H7 (cell line): ENCODE data around the gene LEFTY1. TPM values are rescaled to one million over a fixed set of nuclear protein-coding genes. Genes with fewer than 3 reads are reported as not detected.
A peak's percentile ranks its signal among the peaks of the same experiment; 100 is the strongest.
"Not testable (repeated sequence)": the region's sequence is repeated elsewhere in the genome, so short reads cannot be mapped to it uniquely, and the experiment has no call there.

Experiments
- DNase-seq: peaks from one replicate; pipeline ENCODE4 v3.0.0; 2012
- H3K27me3 ChIP-seq: 2 replicates; pipeline ENCODE4 v1.6.0; 2011; ENCODE audit warnings: mild to moderate bottlenecking, low read length; ENCODE audit not compliant: control insufficient read depth, insufficient read depth
- H3K36me3 ChIP-seq: replicated peaks from 2 replicates; pipeline ENCODE4 v1.5.1; 2011; ENCODE audit warnings: low read length; ENCODE audit not compliant: control insufficient read depth, insufficient read depth
- H3K4me3 ChIP-seq: 2 replicates; pipeline ENCODE4 v1.5.1; 2011; ENCODE audit warnings: low read depth, mild to moderate bottlenecking, control low read depth, low read length, moderate library complexity; ENCODE audit not compliant: insufficient read depth
- total RNA-seq: library from RNA; depleted of rRNA; stranded (reverse); fragments of >200 nt; shearing (Covaris generic); gene quantifications from 2 replicates; pipeline ENCODE4 v1.2.3, GENCODE V29; 2014; rRNA removed

LEFTY1 gene
- 2,746 and 3,860 TPM in 2 replicates for total RNA-seq

- Histone ChIP-seq H3K36me3 (peaks cover 11% of the 10 kb centered on the region), H3K27me3 (no peaks in the 10 kb centered on the region), H3K4me3 (peak within 1 kb of the TSS; percentile 99)
- peak; percentile 68 for DNase-seq
Observed at GRCh38 chr1:225888898-225889601, at the start of gene LEFTY1. Gene LEFTY1 (minus strand): TSS chr1:225889146. CDS start chr1:225889066, 80 bp downstream.

- no peak for DNase-seq
- Histone ChIP-seq H3K36me3 (peaks cover 5% of the 10 kb centered on the region), H3K4me3 (no peak overlapping the region), H3K27me3 (no peaks in the 10 kb centered on the region)
Observed at GRCh38 chr1:225937048-225937968, 48.4 kb upstream of the LEFTY1 start.

- Histone ChIP-seq H3K36me3 (peaks cover 5% of the 10 kb centered on the region), H3K4me3 (no peak overlapping the region), H3K27me3 (no peaks in the 10 kb centered on the region)
- DNase-seq: no peak
Observed at GRCh38 chr1:225936523-225936922, 47.6 kb upstream of the LEFTY1 start.

GRCh38 chr1:225936086-225936485 is 47.1 kb upstream of the LEFTY1 start:
- H3K27me3 ChIP-seq, H3K4me3 ChIP-seq, H3K36me3 ChIP-seq, DNase-seq: not testable (repeated sequence)

GRCh38 chr1:225934711-225935110 is 45.8 kb upstream of the LEFTY1 start:
- H3K4me3 ChIP-seq: no peak overlapping the region
- DNase-seq: no peak
- peaks cover 5% of the 10 kb centered on the region for H3K36me3 ChIP-seq
- H3K27me3 ChIP-seq: no peaks in the 10 kb centered on the region

- H3K4me3 ChIP-seq: no peak overlapping the region
- no peaks in the 10 kb centered on the region for H3K27me3 ChIP-seq
- no peak for DNase-seq
- H3K36me3 ChIP-seq: peaks cover 5% of the 10 kb centered on the region
Observed at GRCh38 chr1:225933072-225933471, 44.1 kb upstream of the LEFTY1 start.

GRCh38 chr1:225931270-225932136 is 42.6 kb upstream of the LEFTY1 start:
- Histone ChIP-seq H3K27me3 (no peaks in the 10 kb centered on the region), H3K36me3 (no peaks in the 10 kb centered on the region), H3K4me3 (no peak overlapping the region)
- DNase-seq: no peak

- Histone ChIP-seq H3K4me3 (no peak overlapping the region), H3K36me3 (no peaks in the 10 kb centered on the region), H3K27me3 (no peaks in the 10 kb centered on the region)
- no peak for DNase-seq
Observed at GRCh38 chr1:225930566-225930965, 41.6 kb upstream of the LEFTY1 start.

GRCh38 chr1:225929462-225929861 is 40.5 kb upstream of the LEFTY1 start:
- not testable (repeated sequence) for H3K36me3 ChIP-seq, H3K27me3 ChIP-seq, DNase-seq, H3K4me3 ChIP-seq

- Histone ChIP-seq H3K36me3 (no peaks in the 10 kb centered on the region), H3K4me3 (no peak overlapping the region), H3K27me3 (no peaks in the 10 kb centered on the region)
- DNase-seq: no peak
Observed at GRCh38 chr1:225928186-225929175, 39.5 kb upstream of the LEFTY1 start.

GRCh38 chr1:225926551-225927113 is 37.7 kb upstream of the LEFTY1 start:
- Histone ChIP-seq H3K36me3 (peaks cover 13% of the 10 kb centered on the region), H3K4me3 (no peak overlapping the region), H3K27me3 (no peaks in the 10 kb centered on the region)
- DNase-seq: peak; percentile 34

GRCh38 chr1:225923692-225924555 is 35.0 kb upstream of the LEFTY1 start, which contains the start of gene PYCR2:
Gene PYCR2 (minus strand): TSS chr1:225924250. CDS start chr1:225924110, 140 bp downstream.
- DNase-seq: peak; percentile 100
- Histone ChIP-seq H3K4me3 (peak within 1 kb of the TSS; percentile 100), H3K27me3 (no peaks in the 10 kb centered on the region), H3K36me3 (peaks cover 35% of the 10 kb centered on the region)
